ENCODE data around the gene TTC7B.

- TF ChIP-seq CTCF (IDR thresholded peaks at IDR 0.05), result no peak
- no peak for TF ChIP-seq POLR2A (IDR thresholded peaks at IDR 0.05)
These were observed 41.9 kb downstream of the TTC7B start for GRCh38 chr14:90774316-90774715.

Measured in Peyer's patch (tissue), 4 donors.